NT2/D1 (cell line): ENCODE measurements around the gene BRAT1.

Experiments
- DNase-seq: peaks from one replicate; pipeline ENCODE4 v3.0.0-alpha.2; 2011; ENCODE audit warnings: low read depth, low spot score
- H3K27me3 ChIP-seq: 2 replicates; pipeline ENCODE4 v1.6.0; 2011; ENCODE audit warnings: mild to moderate bottlenecking; ENCODE audit not compliant: insufficient read length, insufficient read depth
- H3K36me3 ChIP-seq: 2 replicates; pipeline ENCODE4 v1.6.1; 2011; ENCODE audit warnings: mild to moderate bottlenecking, low read length, mixed read lengths; ENCODE audit not compliant: insufficient read depth, insufficient read length
- H3K4me1 ChIP-seq: 2 replicates; pipeline ENCODE4 v1.5.1; 2011; ENCODE audit not compliant: insufficient read depth, insufficient read length
- H3K4me3 ChIP-seq: 2 replicates; pipeline ENCODE4 v1.5.1; 2011; ENCODE audit warnings: low read depth; ENCODE audit not compliant: insufficient read length
- H3K9ac ChIP-seq: 2 replicates; pipeline ENCODE4 v1.6.0; 2011; ENCODE audit warnings: low read depth; ENCODE audit not compliant: insufficient read length
- H3K9me3 ChIP-seq: 2 replicates; pipeline ENCODE4 v1.5.1; 2011; ENCODE audit warnings: mild to moderate bottlenecking, low read length; ENCODE audit not compliant: insufficient read depth
- SUZ12 ChIP-seq: IDR thresholded peaks from 2 replicates; pipeline ENCODE4 v1.6.1; 2011; ENCODE audit not compliant: insufficient read length, insufficient read depth; ENCODE audit errors: extremely low read depth
- YY1 ChIP-seq: IDR thresholded peaks from 2 replicates; pipeline ENCODE4 v1.6.1; 2011; ENCODE audit not compliant: insufficient read length, insufficient read depth
- ZNF274 ChIP-seq: IDR thresholded peaks from 2 replicates; pipeline ENCODE4 v1.6.1; 2011; ENCODE audit warnings: mild to moderate bottlenecking, low read depth, low read length

BRAT1 gene

DNA sequence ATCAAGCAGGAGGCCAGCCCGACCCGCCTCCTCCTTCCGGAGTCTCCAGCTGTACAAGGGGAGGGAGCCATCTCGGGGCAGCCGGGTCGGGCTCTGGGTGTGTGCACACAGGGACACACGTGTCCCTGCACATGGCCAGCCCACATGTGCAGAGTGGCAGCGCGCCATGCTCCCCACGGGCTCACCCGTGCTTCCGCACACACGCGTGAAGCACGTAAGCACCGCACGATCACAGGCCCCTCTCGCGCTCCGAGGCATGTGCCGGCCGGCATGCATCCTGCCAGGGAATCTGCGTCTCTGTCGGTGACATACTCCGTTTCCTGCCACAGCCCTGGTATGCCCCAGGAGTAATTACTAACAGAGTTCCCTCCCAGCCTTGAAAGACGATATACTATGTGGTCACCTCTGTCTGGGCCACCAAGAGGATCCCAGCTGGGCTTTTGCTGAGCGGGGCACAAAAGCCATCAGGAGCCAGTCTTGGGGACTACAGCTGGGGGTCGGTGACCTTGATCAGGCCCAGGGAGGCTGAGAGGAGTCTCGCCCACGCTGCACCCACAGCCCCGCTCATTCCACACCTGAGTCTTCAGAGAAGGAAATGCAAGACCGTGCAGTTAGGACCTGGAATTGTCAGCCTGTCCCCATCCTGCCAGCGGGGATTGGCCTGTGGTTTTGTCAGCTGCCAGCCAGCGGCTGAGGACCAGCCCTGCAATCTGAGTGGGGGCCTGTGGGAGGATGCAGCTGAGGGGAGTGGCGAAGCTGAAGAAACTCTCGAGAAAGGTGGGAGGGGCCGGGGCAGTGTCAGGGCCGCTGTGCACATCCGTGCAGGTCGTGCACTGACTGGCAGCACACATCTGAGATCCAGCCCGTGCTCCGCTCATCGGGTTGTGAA lies 46.8 kb downstream of the BRAT1 start:
- Histone ChIP-seq H3K4me3 (no peak overlapping the region), H3K4me1 (peaks cover 41% of the 10 kb centered on the region), H3K27me3 (no peaks in the 10 kb centered on the region), H3K36me3 (no peaks in the 10 kb centered on the region), H3K9me3 (no peaks in the 10 kb centered on the region), H3K9ac (peak overlapping the region; percentile 61)
- TF ChIP-seq ZNF274 = no peak
- TF ChIP-seq SUZ12 = no peak
- no peak for TF ChIP-seq YY1
- DNase-seq = no peak

DNA sequence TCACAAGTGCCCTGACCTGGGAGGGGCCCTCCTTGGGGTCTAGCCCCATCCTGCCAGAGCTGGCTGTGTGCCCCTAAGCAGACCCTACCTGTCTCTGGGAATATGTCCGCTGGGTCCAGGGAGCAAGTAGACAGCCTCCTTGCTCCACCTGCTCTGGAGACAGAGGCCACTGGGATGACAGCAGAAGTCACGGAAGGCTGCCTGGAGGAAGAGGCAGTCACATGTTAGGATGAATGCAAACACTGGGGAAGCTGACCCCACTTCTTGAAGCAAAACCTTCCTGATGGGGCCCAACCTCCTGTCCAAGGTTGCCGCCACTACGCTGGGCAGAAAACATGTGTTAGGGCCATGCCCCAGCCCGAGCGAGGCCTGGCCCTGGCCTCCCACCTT lies 47.4 kb downstream of the BRAT1 start:
- Histone ChIP-seq H3K4me1 (peaks cover 42% of the 10 kb centered on the region), H3K36me3 (no peaks in the 10 kb centered on the region), H3K4me3 (no peak overlapping the region), H3K9ac (no peak overlapping the region), H3K9me3 (no peaks in the 10 kb centered on the region), H3K27me3 (no peaks in the 10 kb centered on the region)
- TF ChIP-seq SUZ12 (no peak), YY1 (no peak), ZNF274 (no peak)
- no peak for DNase-seq

DNA sequence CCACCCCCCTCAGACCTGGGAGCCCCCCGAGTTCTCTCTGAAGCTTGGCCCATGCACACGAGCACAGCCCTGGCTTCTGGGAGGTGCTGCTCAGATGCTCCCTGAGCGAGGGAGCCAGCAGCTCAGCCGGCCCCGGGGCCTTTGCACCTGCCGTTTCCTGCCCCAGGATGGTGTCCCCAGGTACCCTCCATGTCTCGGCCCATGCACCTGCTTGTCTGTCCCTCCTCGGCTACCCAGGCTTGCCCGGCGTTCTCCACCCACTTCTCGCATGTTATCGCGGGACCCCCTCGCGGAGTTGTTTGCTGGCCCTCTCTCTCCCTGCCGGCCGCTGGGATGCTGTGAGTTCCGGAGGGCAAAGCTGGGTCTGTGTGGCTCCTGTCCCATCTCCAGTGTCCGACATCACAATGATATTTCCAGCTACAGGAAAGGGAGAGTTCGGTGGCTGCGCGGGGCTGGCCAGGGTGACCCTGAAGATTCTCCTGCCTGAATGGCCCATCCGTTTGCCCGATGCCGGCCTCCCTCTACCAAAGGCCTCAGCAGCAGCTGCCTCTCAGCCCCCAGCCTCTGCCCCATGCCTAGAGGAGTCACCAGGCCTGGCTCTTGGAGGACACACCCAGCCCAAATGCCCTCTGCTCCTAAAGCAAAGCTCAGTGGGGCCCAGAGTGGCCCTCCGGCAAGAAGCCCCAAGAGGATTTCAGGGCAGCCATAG lies 48.0 kb downstream of the BRAT1 start:
- TF ChIP-seq ZNF274 (no peak), SUZ12 (no peak), YY1 (no peak)
- Histone ChIP-seq H3K4me1 (peaks cover 38% of the 10 kb centered on the region), H3K9me3 (no peaks in the 10 kb centered on the region), H3K9ac (no peak overlapping the region), H3K36me3 (no peaks in the 10 kb centered on the region), H3K4me3 (no peak overlapping the region), H3K27me3 (no peaks in the 10 kb centered on the region)
- DNase-seq = no peak

DNA sequence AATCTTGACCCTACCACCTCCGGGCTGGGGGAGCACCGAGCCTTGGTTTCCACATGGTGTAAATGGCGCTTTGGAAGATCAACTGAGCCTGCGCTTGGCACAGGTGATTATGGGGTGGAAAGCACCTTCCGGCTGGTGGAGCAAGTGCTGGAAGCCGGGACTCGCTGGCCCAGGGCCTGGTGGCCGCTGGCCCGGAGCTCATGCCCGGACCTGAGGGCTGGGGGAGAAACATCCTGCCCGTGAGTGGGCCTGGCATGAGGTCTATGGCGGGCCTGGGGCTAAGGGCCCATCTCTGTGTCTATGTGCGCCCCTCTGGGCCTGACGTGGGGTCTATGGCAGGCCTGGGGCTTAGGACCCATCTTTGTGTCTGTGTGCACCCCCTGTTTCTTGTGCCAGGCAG lies 49.9 kb downstream of the BRAT1 start:
- H3K4me3 ChIP-seq = no peak overlapping the region
- H3K4me1 ChIP-seq = peaks cover 32% of the 10 kb centered on the region
- no peaks in the 10 kb centered on the region for H3K27me3 ChIP-seq
- no peaks in the 10 kb centered on the region for H3K9me3 ChIP-seq
- no peaks in the 10 kb centered on the region for H3K36me3 ChIP-seq
- TF ChIP-seq SUZ12 = no peak
- no peak for TF ChIP-seq ZNF274
- TF ChIP-seq YY1 = no peak
- no peak overlapping the region for H3K9ac ChIP-seq
- no peak for DNase-seq

DNA sequence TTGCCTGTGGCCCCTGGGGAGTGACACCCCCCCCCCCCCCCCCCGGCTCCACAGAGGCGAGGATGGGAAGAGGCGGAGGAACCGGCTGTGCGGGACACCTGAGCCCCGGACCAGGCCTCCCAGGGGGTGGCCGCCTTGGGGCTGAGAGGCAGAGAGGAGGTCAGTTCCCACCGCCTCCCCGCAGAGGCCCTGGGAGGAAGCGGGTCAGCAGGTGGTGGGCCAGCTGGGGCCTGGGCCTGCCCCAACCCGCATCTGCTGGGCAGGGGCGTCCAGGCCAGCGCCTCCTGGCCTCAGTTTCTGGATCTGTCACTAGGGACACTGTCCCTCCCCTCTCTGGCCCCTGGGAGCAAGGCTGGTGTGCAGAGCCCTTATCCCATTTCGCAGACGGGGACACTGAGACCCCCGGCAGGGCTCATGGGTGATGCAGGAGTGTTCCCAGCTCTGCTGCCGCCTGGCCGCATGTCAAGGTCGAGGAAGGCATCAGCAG lies 50.4 kb downstream of the BRAT1 start:
- no peak for DNase-seq
- Histone ChIP-seq H3K4me1 (peaks cover 34% of the 10 kb centered on the region), H3K4me3 (no peak overlapping the region), H3K9ac (no peak overlapping the region), H3K9me3 (no peaks in the 10 kb centered on the region), H3K36me3 (no peaks in the 10 kb centered on the region), H3K27me3 (no peaks in the 10 kb centered on the region)
- no peak for TF ChIP-seq YY1
- no peak for TF ChIP-seq ZNF274
- TF ChIP-seq SUZ12 = no peak

DNA sequence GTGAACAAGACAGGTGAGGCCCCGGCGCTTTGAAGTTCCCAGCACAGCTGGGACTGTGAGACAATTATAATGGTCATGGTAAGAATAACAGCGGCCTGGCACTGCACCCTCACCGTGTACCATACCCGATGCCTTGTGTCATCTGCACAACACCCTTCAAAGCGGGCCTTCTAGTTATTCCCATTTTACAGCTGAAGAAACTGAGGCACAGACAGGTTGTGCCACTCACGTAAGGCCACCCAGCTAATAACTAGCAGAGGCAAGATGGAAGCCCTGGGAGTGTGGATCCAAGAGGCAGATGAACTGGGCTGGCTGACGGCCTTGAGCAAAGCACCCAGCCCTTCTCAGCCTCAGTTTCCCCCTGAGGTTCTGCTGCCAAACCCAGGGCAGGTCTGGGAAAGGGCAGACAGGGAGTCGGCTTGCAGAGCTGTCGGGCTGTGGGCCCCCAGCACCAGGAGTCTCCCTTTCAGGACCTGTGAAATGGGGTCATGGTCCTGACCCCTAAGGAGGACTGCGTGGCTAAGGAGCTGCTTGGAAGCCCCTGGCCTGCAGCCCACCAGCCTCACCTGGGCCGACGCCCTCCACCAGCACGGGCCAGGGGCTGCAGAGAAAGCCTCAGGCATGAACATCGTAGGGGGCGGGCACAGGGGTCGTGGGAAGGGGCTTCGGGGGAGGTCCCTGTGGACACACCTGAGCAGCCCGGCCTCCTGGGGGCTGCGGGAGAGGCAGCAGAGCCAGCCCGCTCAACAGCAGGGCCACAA lies 51.0 kb downstream of the BRAT1 start:
- H3K9me3 ChIP-seq = no peaks in the 10 kb centered on the region
- no peaks in the 10 kb centered on the region for H3K27me3 ChIP-seq
- H3K4me1 ChIP-seq = peaks cover 31% of the 10 kb centered on the region
- no peak for DNase-seq
- H3K4me3 ChIP-seq = no peak overlapping the region
- H3K36me3 ChIP-seq = no peaks in the 10 kb centered on the region
- no peak for TF ChIP-seq YY1
- no peak for TF ChIP-seq SUZ12
- no peak for TF ChIP-seq ZNF274
- peak overlapping the region; percentile 26 for H3K9ac ChIP-seq
